H1 (cell line): ENCODE measurements around the gene ANKIB1. TPM values are rescaled to one million over a fixed set of nuclear protein-coding genes. Genes with fewer than 3 reads are reported as not detected.

Experiments
- CTCF ChIA-PET: fragments of 300-600 bp; sonication (Branson Sonifier 250); formaldehyde crosslinking; loops from one replicate; lab custom pipeline; 2021; ENCODE audit not compliant: partially characterized antibody; lab: Charles Lee
- POLR2A ChIA-PET: fragments of 300-600 bp; sonication (Branson Sonifier 250); formaldehyde crosslinking; loops from one replicate; lab custom pipeline; 2021; ENCODE audit warnings: inconsistent platforms; ENCODE audit not compliant: partially characterized antibody; lab: Charles Lee
- DNase-seq, 2 experiments: peaks; one replicate each; pipeline versions ENCODE4 v3.0.0 to v3.0.0-alpha.2; 2010 to 2022; ENCODE audit warnings: low spot score in 2 of 2, low read depth in 1 of 2, mixed read lengths in 1 of 2
- FAIRE-seq: peaks from 2 replicates; lab custom pipeline; 2011; peaks lifted over from hg19 to GRCh38; lab: Jason Lieb, UNC
- H2AFZ ChIP-seq: 2 replicates; pipeline ENCODE4 v1.8.1; 2012; ENCODE audit warnings: low read length, inconsistent platforms
- H2AK5ac ChIP-seq: 2 replicates; pipeline ENCODE4 v1.6.1; 2013; ENCODE audit warnings: low read depth, low read length
- H2BK120ac ChIP-seq: replicated peaks from 2 replicates; pipeline ENCODE3; 2013; ENCODE audit warnings: low read depth, low read length, inconsistent platforms
- H2BK12ac ChIP-seq: 2 replicates; pipeline ENCODE4 v1.6.1; 2013; ENCODE audit warnings: low read depth, low read length
- H2BK15ac ChIP-seq: 2 replicates; pipeline ENCODE4 v1.6.1; 2013; ENCODE audit warnings: low read length
- H2BK20ac ChIP-seq: 2 replicates; pipeline ENCODE4 v1.6.1; 2013; ENCODE audit warnings: low read length
- H2BK5ac ChIP-seq: 2 replicates; pipeline ENCODE4 v1.6.1; 2013; ENCODE audit warnings: low read depth, low read length
- H3K14ac ChIP-seq: 2 replicates; pipeline ENCODE4 v1.6.1; 2013; ENCODE audit warnings: inconsistent platforms; ENCODE audit not compliant: insufficient read length
- H3K18ac ChIP-seq: 2 replicates; pipeline ENCODE4 v1.6.1; 2013; ENCODE audit warnings: low read length; ENCODE audit errors: extremely low read depth
- H3K23ac ChIP-seq: 2 replicates; pipeline ENCODE4 v1.6.1; 2013; ENCODE audit warnings: inconsistent platforms; ENCODE audit not compliant: insufficient read length
- H3K23me2 ChIP-seq: 2 replicates; pipeline ENCODE4 v1.6.1; 2013; ENCODE audit warnings: low read depth, low read length
- H3K27ac ChIP-seq: 2 replicates; pipeline ENCODE4 v1.6.1; 2011; ENCODE audit warnings: low read depth, low read length, inconsistent platforms
- H3K27me3 ChIP-seq, 4 experiments: replicated peaks in 1 of 4; 1 replicate in 1 of 4; 2 replicates in 3 of 4; pipeline versions ENCODE4 v1.6.1 to v1.8.1; 2011 to 2013; ENCODE audit warnings: low read length in 3 of 4, mild to moderate bottlenecking in 3 of 4, inconsistent platforms in 2 of 4, mixed read lengths in 2 of 4, moderate library complexity in 1 of 4; ENCODE audit not compliant: control insufficient read depth in 3 of 4, insufficient read depth in 3 of 4; ENCODE audit errors: extremely low read depth in 1 of 4
- H3K36me3 ChIP-seq, 4 experiments: 2 replicates each; pipeline versions ENCODE4 v1.6.1 to v1.8.1; 2011 to 2013; ENCODE audit warnings: mild to moderate bottlenecking in 4 of 4, low read length in 3 of 4, moderate library complexity in 2 of 4, control low read depth in 1 of 4, inconsistent platforms in 1 of 4; ENCODE audit not compliant: insufficient read depth in 4 of 4, control insufficient read depth in 2 of 4
- H3K4ac ChIP-seq: replicated peaks from 2 replicates; pipeline ENCODE3; 2013; ENCODE audit warnings: low read length, low read depth, mixed read lengths, inconsistent platforms; ENCODE audit not compliant: insufficient read length
- H3K4me1 ChIP-seq, 4 experiments: replicated peaks in 1 of 4; 1 replicate in 1 of 4; 2 replicates in 3 of 4; pipeline versions ENCODE4 v1.6.1 to v1.8.1; 2011 to 2013; ENCODE audit warnings: low read length in 3 of 4, inconsistent platforms in 2 of 4, mixed read lengths in 1 of 4; ENCODE audit not compliant: insufficient read depth in 4 of 4, control insufficient read depth in 3 of 4
- H3K4me2 ChIP-seq, 2 experiments: 2 replicates each; pipeline versions ENCODE4 v1.6.1 to v1.8.1; 2011 to 2013; ENCODE audit warnings: low read depth in 2 of 2, low read length in 2 of 2, control low read depth in 1 of 2, inconsistent platforms in 1 of 2, mild to moderate bottlenecking in 1 of 2; ENCODE audit not compliant: insufficient read depth in 1 of 2
- H3K4me3 ChIP-seq, 4 experiments: fragments of 200-600, 300-600 bp in 1 of 4; sonication (generic), shearing (Covaris generic), sonication (Bioruptor Twin) in 1 of 4; 2 replicates each; pipeline versions ENCODE4 v1.5.1 to v1.8.1; 2011 to 2016; ENCODE audit warnings: low read length in 4 of 4, low read depth in 3 of 4, control low read depth in 2 of 4, inconsistent platforms in 2 of 4, mild to moderate bottlenecking in 2 of 4, mixed read lengths in 1 of 4, moderate library complexity in 1 of 4; ENCODE audit not compliant: insufficient read depth in 2 of 4; ENCODE audit errors: extremely low read depth in 1 of 4
- H3K56ac ChIP-seq: replicated peaks from 2 replicates; pipeline ENCODE3; 2013; ENCODE audit warnings: low read depth, mild to moderate bottlenecking, mixed read lengths, low read length, inconsistent platforms; ENCODE audit not compliant: insufficient read length
- H3K79me1 ChIP-seq: 2 replicates; pipeline ENCODE4 v1.6.1; 2013; ENCODE audit warnings: low read depth, low read length, control low read depth
- H3K79me2 ChIP-seq, 2 experiments: 2 replicates each; pipeline versions ENCODE4 v1.6.1 to v1.8.1; 2012 to 2013; ENCODE audit warnings: low read length in 2 of 2, mild to moderate bottlenecking in 2 of 2, inconsistent platforms in 1 of 2; ENCODE audit not compliant: insufficient read depth in 2 of 2, control insufficient read depth in 1 of 2
- H3K9ac ChIP-seq, 4 experiments: replicated peaks in 1 of 4; 1 replicate in 1 of 4; 2 replicates in 3 of 4; pipeline versions ENCODE4 v1.6.1 to v1.8.1; 2011 to 2013; ENCODE audit warnings: low read depth in 3 of 4, low read length in 3 of 4, control low read depth in 2 of 4, mild to moderate bottlenecking in 2 of 4, moderate library complexity in 2 of 4, inconsistent platforms in 1 of 4; ENCODE audit errors: extremely low read depth in 1 of 4
- H3K9me3 ChIP-seq, 2 experiments: 2 replicates each; pipeline versions ENCODE4 v1.6.1 to v1.8.1; 2012 to 2013; ENCODE audit warnings: mild to moderate bottlenecking in 2 of 2, moderate library complexity in 2 of 2, control low read depth in 1 of 2, inconsistent platforms in 1 of 2, low read depth in 1 of 2, low read length in 1 of 2, mixed read lengths in 1 of 2; ENCODE audit not compliant: insufficient read depth in 2 of 2
- H4K20me1 ChIP-seq, 2 experiments: replicated peaks in 1 of 2; 2 replicates each; pipeline versions ENCODE3 to v1.8.1; 2011 to 2013; ENCODE audit warnings: inconsistent platforms in 2 of 2, low read length in 2 of 2, mild to moderate bottlenecking in 1 of 2; ENCODE audit not compliant: insufficient read depth in 2 of 2, control insufficient read depth in 1 of 2
- H4K5ac ChIP-seq: 2 replicates; pipeline ENCODE4 v1.6.1; 2013; ENCODE audit warnings: low read length, low read depth, mixed read lengths, inconsistent platforms; ENCODE audit not compliant: insufficient read length
- H4K8ac ChIP-seq: 2 replicates; pipeline ENCODE4 v1.8.0; 2013; ENCODE audit warnings: mild to moderate bottlenecking, moderate library complexity, low read length, inconsistent platforms; ENCODE audit not compliant: insufficient read depth; ENCODE audit errors: extremely low read depth
- H4K91ac ChIP-seq: replicated peaks from 2 replicates; pipeline ENCODE3; 2013; ENCODE audit warnings: low read length, mixed read lengths, inconsistent platforms; ENCODE audit not compliant: insufficient read length
- CHD2 ChIP-seq: IDR thresholded peaks from 2 replicates; pipeline ENCODE4 v1.6.1; 2012; ENCODE audit warnings: low read length, improper control_type of control experiment
- CTBP2 ChIP-seq: IDR thresholded peaks from 2 replicates; pipeline ENCODE4 v1.7.0; 2011; ENCODE audit warnings: borderline replicate concordance, mild to moderate bottlenecking, moderate library complexity, mixed read lengths, low read length; ENCODE audit not compliant: insufficient read depth, insufficient read length
- TEAD4 ChIP-seq: IDR thresholded peaks from 2 replicates; pipeline ENCODE4 v1.6.1; 2012; ENCODE audit warnings: low read depth, low read length, inconsistent platforms, mixed read lengths
- WGBS, 2 experiments: shearing (Covaris generic) in 1 of 2; methylation state at CpG; one replicate each; pipeline versions ENCODE4 v1.1.6 to v1.1.7; 2013 to 2015; ENCODE audit warnings: low lambda C conversion rate in 2 of 2, mixed read lengths in 2 of 2, inconsistent platforms in 1 of 2, low coverage in 1 of 2, missing lambda C conversion rate in 1 of 2; ENCODE audit not compliant: insufficient replicate concordance in 2 of 2, insufficient coverage in 1 of 2, insufficient read length in 1 of 2; ENCODE audit errors: extremely low coverage in 1 of 2, missing lambda C conversion rate in 1 of 2; 5-methylcytosine and 5-hydroxymethylcytosine counted together
- polyA plus RNA-seq, 7 experiments: library from polyadenylated mRNA; depleted of rRNA in 3 of 7; stranded (reverse) in 5 of 7; unstranded in 2 of 7; fragments of >200 nt in 5 of 7; fragments of 200-250 nt in 2 of 7; gene quantifications; 1 replicate in 5 of 7; 2 replicates in 1 of 7; 4 replicates in 1 of 7; pipeline versions ENCODE4 v1.2.1 to v1.2.3, GENCODE V29; 2011 to 2013; ENCODE audit warnings: missing spikeins in 2 of 7, mixed read lengths in 2 of 7
- total RNA-seq: library from RNA; stranded (reverse); fragmentation: NEBNext Ultra II Directional; extraction: Animal tissue kit (Norgen Biotek cat#: 25700); gene quantifications from 2 replicates; pipeline ENCODE4 v1.2.1, GENCODE V29; 2021

ANKIB1 gene
- total and polyA plus RNA-seq, 2 of the 8 experiments (the other 6 are each of a cell fraction or from before 2014, with no cell fraction given), result 19.2 to 43.0 TPM

- H3K4me3 ChIP-seq, result no peak overlapping the region
- H4K8ac ChIP-seq, result no peak overlapping the region
- no peak overlapping the region for H3K4me2 ChIP-seq
- H4K5ac ChIP-seq, result no peak overlapping the region
- no peak overlapping the region for H3K18ac ChIP-seq
- no peak overlapping the region for H4K91ac ChIP-seq
- H3K9ac ChIP-seq, result no peak overlapping the region
- no peaks in the 10 kb centered on the region; a peak in 1 of 8 replicates for H3K36me3 ChIP-seq
- WGBS, 2 experiments, result 83% methylated on average over 2 of the region's 2 CpGs; no CpG with 5 or more reads in 1 of the 2 experiments
- H3K4ac ChIP-seq, result no peak overlapping the region
- no peaks in the 10 kb centered on the region for H3K27me3 ChIP-seq
- H2BK120ac ChIP-seq, result no peak overlapping the region
- no peak overlapping the region for H2AK5ac ChIP-seq
- H2BK5ac ChIP-seq, result no peak overlapping the region
- H3K23me2 ChIP-seq, result no peaks in the 10 kb centered on the region
- H3K14ac ChIP-seq, result no peak overlapping the region
- FAIRE-seq, result no peak
- no peaks in the 10 kb centered on the region for H3K9me3 ChIP-seq
- no peaks in the 10 kb centered on the region for H4K20me1 ChIP-seq
- no peak for DNase-seq
- H2BK15ac ChIP-seq, result no peak overlapping the region
- H2BK20ac ChIP-seq, result no peak overlapping the region
- ChIA-PET POLR2A (interaction anchor here (1.3 kb wide), 1 partner anchor 80 kb away, joined by 4 read pairs; the partner anchor contains the start of genes ANKIB1 and KRIT1), CTCF (interaction anchor here (0.6 kb wide), 1 partner anchor 22 kb away, joined by 3 read pairs; no protein-coding TSS in a partner anchor)
- H2AFZ ChIP-seq, result no peak overlapping the region
- no peak overlapping the region for H2BK12ac ChIP-seq
- H3K4me1 ChIP-seq, result no peaks in the 10 kb centered on the region
- H3K79me2 ChIP-seq, result no peaks in the 10 kb centered on the region
- no peak overlapping the region for H3K27ac ChIP-seq
- H3K56ac ChIP-seq, result no peak overlapping the region
- H3K23ac ChIP-seq, result no peak overlapping the region
- H3K79me1 ChIP-seq, result no peaks in the 10 kb centered on the region
- TF ChIP-seq CTBP2 (no peak), TEAD4 (no peak), CHD2 (no peak)
Measured at GRCh38 chr7:92325858-92326257, 80.1 kb downstream of the ANKIB1 start.
